Fibroblast of lung (primary cell): ENCODE measurements around the gene ARL6IP5. TPM values are rescaled to one million over a fixed set of nuclear protein-coding genes. Genes with fewer than 3 reads are reported as not detected.
A peak's percentile ranks its signal among the peaks of the same experiment; 100 is the strongest.

Experiments
- DNase-seq, 2 donors: peaks; one replicate each; pipeline versions ENCODE4 v3.0.0 to v3.0.0-alpha.2; 2010; ENCODE audit warnings: low read depth in 2 of 2
- H2AFZ ChIP-seq: 2 replicates; pipeline ENCODE4 v1.5.1; 2012; ENCODE audit warnings: low read length, control low read depth, inconsistent platforms
- H3K27ac ChIP-seq: 2 replicates; pipeline ENCODE4 v1.5.1; 2011; ENCODE audit warnings: low read length, control low read depth; ENCODE audit not compliant: insufficient read depth
- H3K27me3 ChIP-seq: 2 replicates; pipeline ENCODE4 v1.5.1; 2011; ENCODE audit warnings: mild to moderate bottlenecking, low read length; ENCODE audit not compliant: control insufficient read depth, insufficient read depth
- H3K36me3 ChIP-seq: 2 replicates; pipeline ENCODE4 v1.5.1; 2011; ENCODE audit warnings: low read length; ENCODE audit not compliant: control insufficient read depth, insufficient read depth
- H3K4me1 ChIP-seq: 2 replicates; pipeline ENCODE4 v1.5.1; 2011; ENCODE audit warnings: low read length; ENCODE audit not compliant: control insufficient read depth, insufficient read depth; ENCODE audit errors: extremely low read depth
- H3K4me2 ChIP-seq: 2 replicates; pipeline ENCODE4 v1.5.1; 2011; ENCODE audit warnings: low read length, control low read depth; ENCODE audit not compliant: insufficient read depth; ENCODE audit errors: extremely low read depth
- H3K4me3 ChIP-seq, 4 experiments: fragments of 200-600 bp in 1 of 4; sonication (generic) in 1 of 4; replicated peaks in 1 of 4; 2 replicates each; pipeline ENCODE4 v1.5.1; 2011 to 2016; ENCODE audit warnings: low read length in 4 of 4, low read depth in 3 of 4, mild to moderate bottlenecking in 3 of 4, control low read depth in 2 of 4, inconsistent platforms in 1 of 4, mixed read lengths in 1 of 4; ENCODE audit not compliant: insufficient read depth in 1 of 4; ENCODE audit errors: control extremely low read depth in 1 of 4
- H3K79me2 ChIP-seq: 2 replicates; pipeline ENCODE4 v1.5.1; 2012; ENCODE audit warnings: mild to moderate bottlenecking, low read length, inconsistent platforms; ENCODE audit not compliant: control insufficient read depth, insufficient read depth
- H3K9ac ChIP-seq: 2 replicates; pipeline ENCODE4 v1.5.1; 2011; ENCODE audit warnings: mild to moderate bottlenecking, low read length, control low read depth; ENCODE audit not compliant: insufficient read depth
- H3K9me3 ChIP-seq: 2 replicates; pipeline ENCODE4 v1.5.1; 2012; ENCODE audit warnings: low read depth, low read length; ENCODE audit not compliant: control insufficient read depth, insufficient read depth
- H4K20me1 ChIP-seq: 2 replicates; pipeline ENCODE4 v1.5.1; 2011; ENCODE audit warnings: low read length; ENCODE audit not compliant: control insufficient read depth, insufficient read depth; ENCODE audit errors: extremely low read depth
- EZH2 ChIP-seq: IDR thresholded peaks from 2 replicates; pipeline ENCODE4 v1.5.1; 2012; ENCODE audit warnings: low read length, control low read depth, mild to moderate bottlenecking; ENCODE audit errors: missing control alignments
- polyA minus RNA-seq: library from RNA; depleted of rRNA, polyadenylated mRNA; stranded (reverse); fragments of >200 nt; gene quantifications from 2 replicates; pipeline ENCODE4 v1.2.3, GENCODE V29; 2011; ENCODE audit warnings: low replicate concordance
- polyA plus RNA-seq, 2 donors: library from polyadenylated mRNA; depleted of rRNA in 1 of 2; stranded (reverse) in 1 of 2; unstranded in 1 of 2; fragments of >200 nt; gene quantifications; 2 replicates each; pipeline ENCODE4 v1.2.1, GENCODE V29; 2011 to 2012; ENCODE audit warnings: missing spikeins in 1 of 2
- total RNA-seq: library from RNA; depleted of rRNA; stranded (reverse); fragments of >200 nt; gene quantifications from 2 replicates; pipeline ENCODE4 v1.2.1, GENCODE V29; 2014
- TF ChIP-seq, protein P1 (sequence below), 2 donors: IDR thresholded peaks in 1 of 2; conservative IDR thresholded peaks in 1 of 2; 1 replicate in 1 of 2; 2 replicates in 1 of 2; pipeline ENCODE4 v1.5.1; 2011 to 2012; ENCODE audit warnings: low read length in 2 of 2, control low read depth in 1 of 2, inconsistent platforms in 1 of 2, low read depth in 1 of 2, mild to moderate bottlenecking in 1 of 2

The ARL6IP5 gene, protein sequence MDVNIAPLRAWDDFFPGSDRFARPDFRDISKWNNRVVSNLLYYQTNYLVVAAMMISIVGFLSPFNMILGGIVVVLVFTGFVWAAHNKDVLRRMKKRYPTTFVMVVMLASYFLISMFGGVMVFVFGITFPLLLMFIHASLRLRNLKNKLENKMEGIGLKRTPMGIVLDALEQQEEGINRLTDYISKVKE
- total RNA-seq (132 and 209 TPM in 2 replicates), polyA plus RNA-seq (218 and 253 TPM in 2 replicates), polyA minus RNA-seq (199 and 251 TPM in 2 replicates)
- 165 and 171 TPM in 2 replicates for polyA plus RNA-seq (2012)

DNA sequence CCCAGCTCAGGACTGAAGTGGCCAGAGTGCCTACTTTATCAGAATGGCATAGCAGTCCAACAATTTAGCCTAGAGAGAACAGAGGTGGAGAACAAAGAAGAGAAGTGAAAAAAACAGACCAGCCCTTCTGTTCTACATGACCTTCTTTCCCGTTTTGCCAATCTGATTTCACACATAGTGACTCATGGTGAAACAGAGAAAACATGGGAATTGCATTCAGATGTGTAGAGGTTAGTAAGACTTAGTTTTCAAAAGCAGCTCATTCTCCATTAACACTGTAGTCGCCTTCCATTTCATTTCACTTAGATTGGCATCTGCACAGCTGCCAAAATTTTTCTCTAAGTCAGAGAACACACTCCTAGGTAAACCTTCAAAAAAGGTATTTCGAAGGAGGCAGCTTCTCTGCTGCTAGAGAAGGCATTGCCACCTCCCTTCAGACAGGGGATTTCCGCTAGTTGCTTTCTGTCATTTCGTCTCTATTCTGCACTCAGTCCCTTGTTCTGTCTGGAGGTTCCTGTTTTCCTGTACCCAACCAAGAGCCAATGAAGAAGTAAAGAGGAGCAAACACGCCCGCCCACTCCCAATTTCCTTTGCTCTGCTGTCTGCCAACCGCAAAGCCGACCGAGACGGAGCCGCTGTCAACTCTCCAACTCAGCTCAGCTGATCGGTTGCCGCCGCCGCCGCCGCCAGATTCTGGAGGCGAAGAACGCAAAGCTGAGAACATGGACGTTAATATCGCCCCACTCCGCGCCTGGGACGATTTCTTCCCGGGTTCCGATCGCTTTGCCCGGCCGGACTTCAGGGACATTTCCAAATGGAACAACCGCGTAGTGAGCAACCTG lies at the start of gene ARL6IP5:
Gene ARL6IP5, plus strand, starts transcription at position 612 of the 842 bp plus-strand sequence. Its CDS starts 111 bp downstream, at position 723.
- no peaks in the 10 kb centered on the region for H4K20me1 ChIP-seq
- H3K36me3 ChIP-seq = no peaks in the 10 kb centered on the region
- H2AFZ ChIP-seq = peak within 1 kb of the TSS; percentile 78
- H3K27ac ChIP-seq = peak within 1 kb of the TSS; percentile 88
- H3K27me3 ChIP-seq = no peaks in the 10 kb centered on the region
- DNase-seq = peak; percentile 93 to 95
- H3K9me3 ChIP-seq = no peaks in the 10 kb centered on the region
- peak within 1 kb of the TSS; percentile 75 for H3K9ac ChIP-seq
- H3K4me3 ChIP-seq = peak within 1 kb of the TSS; percentile 81 to 89 (median 84)
- peak within 1 kb of the TSS; percentile 97 for H3K4me2 ChIP-seq
- TF ChIP-seq EZH2 = no peak
- TF ChIP-seq, protein P1, sequence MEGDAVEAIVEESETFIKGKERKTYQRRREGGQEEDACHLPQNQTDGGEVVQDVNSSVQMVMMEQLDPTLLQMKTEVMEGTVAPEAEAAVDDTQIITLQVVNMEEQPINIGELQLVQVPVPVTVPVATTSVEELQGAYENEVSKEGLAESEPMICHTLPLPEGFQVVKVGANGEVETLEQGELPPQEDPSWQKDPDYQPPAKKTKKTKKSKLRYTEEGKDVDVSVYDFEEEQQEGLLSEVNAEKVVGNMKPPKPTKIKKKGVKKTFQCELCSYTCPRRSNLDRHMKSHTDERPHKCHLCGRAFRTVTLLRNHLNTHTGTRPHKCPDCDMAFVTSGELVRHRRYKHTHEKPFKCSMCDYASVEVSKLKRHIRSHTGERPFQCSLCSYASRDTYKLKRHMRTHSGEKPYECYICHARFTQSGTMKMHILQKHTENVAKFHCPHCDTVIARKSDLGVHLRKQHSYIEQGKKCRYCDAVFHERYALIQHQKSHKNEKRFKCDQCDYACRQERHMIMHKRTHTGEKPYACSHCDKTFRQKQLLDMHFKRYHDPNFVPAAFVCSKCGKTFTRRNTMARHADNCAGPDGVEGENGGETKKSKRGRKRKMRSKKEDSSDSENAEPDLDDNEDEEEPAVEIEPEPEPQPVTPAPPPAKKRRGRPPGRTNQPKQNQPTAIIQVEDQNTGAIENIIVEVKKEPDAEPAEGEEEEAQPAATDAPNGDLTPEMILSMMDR (conservative IDR thresholded peaks at IDR 0.05 in 1 of 2, IDR thresholded peaks at IDR 0.05 in 1 of 2; ENCODE audit: low read depth in 1 of 2, low read length in 2 of 2) = no peak
- H3K4me1 ChIP-seq = peaks cover 42% of the 10 kb centered on the region
- peaks cover 44% of the 10 kb centered on the region for H3K79me2 ChIP-seq

GRCh38 chr3:69044608-69045007 lies 40.1 kb upstream of the ARL6IP5 start:
- peaks cover under 1% of the 10 kb centered on the region for H4K20me1 ChIP-seq
- H3K9ac ChIP-seq = no peak overlapping the region
- peaks cover 7% of the 10 kb centered on the region for H3K36me3 ChIP-seq
- H3K4me3 ChIP-seq = no peak overlapping the region
- DNase-seq = no peak
- H2AFZ ChIP-seq = no peak overlapping the region
- no peak overlapping the region for H3K27ac ChIP-seq
- no peaks in the 10 kb centered on the region for H3K4me1 ChIP-seq
- no peak overlapping the region for H3K4me2 ChIP-seq
- peaks cover 32% of the 10 kb centered on the region for H3K79me2 ChIP-seq
- no peak for TF ChIP-seq EZH2
- TF ChIP-seq, protein P1 (conservative IDR thresholded peaks at IDR 0.05 in 1 of 2, IDR thresholded peaks at IDR 0.05 in 1 of 2; ENCODE audit: low read depth in 1 of 2, low read length in 2 of 2) = no peak
- no peaks in the 10 kb centered on the region for H3K9me3 ChIP-seq
- no peaks in the 10 kb centered on the region for H3K27me3 ChIP-seq

GRCh38 chr3:69048990-69049389 lies 35.7 kb upstream of the ARL6IP5 start:
- H3K4me1 ChIP-seq = peaks cover 2% of the 10 kb centered on the region
- peaks cover 3% of the 10 kb centered on the region for H4K20me1 ChIP-seq
- no peak overlapping the region for H3K9ac ChIP-seq
- no peak overlapping the region for H3K27ac ChIP-seq
- DNase-seq = no peak
- no peaks in the 10 kb centered on the region for H3K27me3 ChIP-seq
- H3K36me3 ChIP-seq = peaks cover 3% of the 10 kb centered on the region
- H3K9me3 ChIP-seq = no peaks in the 10 kb centered on the region
- no peak overlapping the region for H2AFZ ChIP-seq
- TF ChIP-seq, protein P1 (conservative IDR thresholded peaks at IDR 0.05 in 1 of 2, IDR thresholded peaks at IDR 0.05 in 1 of 2; ENCODE audit: low read depth in 1 of 2, low read length in 2 of 2) = no peak
- no peak for TF ChIP-seq EZH2
- H3K4me2 ChIP-seq = no peak overlapping the region
- H3K79me2 ChIP-seq = peaks cover 56% of the 10 kb centered on the region
- no peak overlapping the region for H3K4me3 ChIP-seq
